Measurements from ENCODE around the gene GBX1. TPM values are rescaled to one million over a fixed set of nuclear protein-coding genes. Genes with fewer than 3 reads are reported as not detected.

GBX1 gene
- polyA plus RNA-seq, 1 donor (not counting 4 experiments of a cell fraction or from before 2014, with no cell fraction given), result not detected

- H3K4me3 ChIP-seq (ENCODE audit: control insufficient read depth in 2 of 3, extremely low read depth in 1 of 3, insufficient read depth in 2 of 3, low read depth in 1 of 3, low read length in 3 of 3), result no peak overlapping the region
- no peak for FAIRE-seq
- TF ChIP-seq, protein P1, sequence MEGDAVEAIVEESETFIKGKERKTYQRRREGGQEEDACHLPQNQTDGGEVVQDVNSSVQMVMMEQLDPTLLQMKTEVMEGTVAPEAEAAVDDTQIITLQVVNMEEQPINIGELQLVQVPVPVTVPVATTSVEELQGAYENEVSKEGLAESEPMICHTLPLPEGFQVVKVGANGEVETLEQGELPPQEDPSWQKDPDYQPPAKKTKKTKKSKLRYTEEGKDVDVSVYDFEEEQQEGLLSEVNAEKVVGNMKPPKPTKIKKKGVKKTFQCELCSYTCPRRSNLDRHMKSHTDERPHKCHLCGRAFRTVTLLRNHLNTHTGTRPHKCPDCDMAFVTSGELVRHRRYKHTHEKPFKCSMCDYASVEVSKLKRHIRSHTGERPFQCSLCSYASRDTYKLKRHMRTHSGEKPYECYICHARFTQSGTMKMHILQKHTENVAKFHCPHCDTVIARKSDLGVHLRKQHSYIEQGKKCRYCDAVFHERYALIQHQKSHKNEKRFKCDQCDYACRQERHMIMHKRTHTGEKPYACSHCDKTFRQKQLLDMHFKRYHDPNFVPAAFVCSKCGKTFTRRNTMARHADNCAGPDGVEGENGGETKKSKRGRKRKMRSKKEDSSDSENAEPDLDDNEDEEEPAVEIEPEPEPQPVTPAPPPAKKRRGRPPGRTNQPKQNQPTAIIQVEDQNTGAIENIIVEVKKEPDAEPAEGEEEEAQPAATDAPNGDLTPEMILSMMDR (optimal IDR thresholded peaks at IDR 0.05 in 1 of 3, IDR thresholded peaks at IDR 0.05 in 1 of 3, conservative IDR thresholded peaks at IDR 0.05 in 1 of 3; ENCODE audit: extremely low read depth in 1 of 3, insufficient read depth in 2 of 3, low read length in 3 of 3), result no peak
- TF ChIP-seq EZH2 (IDR thresholded peaks at IDR 0.05; ENCODE audit: low read length), result no peak
- peaks cover 0 to 1% of the 10 kb centered on the region in 2 experiments for H3K36me3 ChIP-seq (ENCODE audit: control insufficient read depth in 2 of 2, extremely low read depth in 1 of 2, insufficient read depth in 2 of 2, low read length in 2 of 2)
- DNase-seq (ENCODE audit: low read depth, low spot score), result no peak
- H3K9ac ChIP-seq (ENCODE audit: control insufficient read depth, extremely low read depth, insufficient read depth, low read length), result no peak overlapping the region
- no peaks in the 10 kb centered on the region for H3K9me1 ChIP-seq (ENCODE audit: control insufficient read depth, extremely low read depth, insufficient read depth, low read length)
- H3K79me2 ChIP-seq (ENCODE audit: control insufficient read depth, insufficient read depth, low read length), result no peaks in the 10 kb centered on the region
- H2AFZ ChIP-seq (ENCODE audit: control insufficient read depth, low read length), result no peak overlapping the region
- no peak overlapping the region for H3K4me2 ChIP-seq (ENCODE audit: control insufficient read depth, extremely low read depth, insufficient read depth, low read depth, low read length)
- H3K27me3 ChIP-seq (ENCODE audit: control insufficient read depth, extremely low read depth, insufficient read depth, low read length), result peaks cover 34% of the 10 kb centered on the region
- no peaks in the 10 kb centered on the region for H3K9me3 ChIP-seq (ENCODE audit: control insufficient read depth, low read depth, low read length)
- H3K27ac ChIP-seq (ENCODE audit: control insufficient read depth, insufficient read depth, low read length), result no peak overlapping the region
- H3K4me1 ChIP-seq (ENCODE audit: control insufficient read depth, extremely low read depth, insufficient read depth, low read length), result no peaks in the 10 kb centered on the region
- H4K20me1 ChIP-seq (ENCODE audit: control insufficient read depth, extremely low read depth, insufficient read depth, low read length), result no peaks in the 10 kb centered on the region
- dilution Hi-C loops (cut with MboI; ENCODE audit: extremely low pct_ligation_motif_present, low sequenced_read_pairs), result no loop called here
Observed at GRCh38 chr7:151206914-151207313, 39.4 kb upstream of the GBX1 start.

GRCh38 chr7:151205730-151206129, 38.2 kb upstream of the GBX1 start:
- Histone ChIP-seq H3K4me1 (ENCODE audit: control insufficient read depth, extremely low read depth, insufficient read depth, low read length) (no peaks in the 10 kb centered on the region), H3K9ac (ENCODE audit: control insufficient read depth, extremely low read depth, insufficient read depth, low read length) (no peak overlapping the region), H3K27ac (ENCODE audit: control insufficient read depth, insufficient read depth, low read length) (no peak overlapping the region), H3K79me2 (ENCODE audit: control insufficient read depth, insufficient read depth, low read length) (no peaks in the 10 kb centered on the region), H3K36me3 (ENCODE audit: control insufficient read depth in 2 of 2, extremely low read depth in 1 of 2, insufficient read depth in 2 of 2, low read length in 2 of 2) (no peaks in the 10 kb centered on the region), H2AFZ (ENCODE audit: control insufficient read depth, low read length) (no peak overlapping the region), H3K27me3 (ENCODE audit: control insufficient read depth, extremely low read depth, insufficient read depth, low read length) (peaks cover 41% of the 10 kb centered on the region), H3K4me3 (ENCODE audit: control insufficient read depth in 2 of 3, extremely low read depth in 1 of 3, insufficient read depth in 2 of 3, low read depth in 1 of 3, low read length in 3 of 3) (no peak overlapping the region), H3K9me1 (ENCODE audit: control insufficient read depth, extremely low read depth, insufficient read depth, low read length) (no peaks in the 10 kb centered on the region), H3K4me2 (ENCODE audit: control insufficient read depth, extremely low read depth, insufficient read depth, low read depth, low read length) (no peak overlapping the region), H3K9me3 (ENCODE audit: control insufficient read depth, low read depth, low read length) (no peaks in the 10 kb centered on the region), H4K20me1 (ENCODE audit: control insufficient read depth, extremely low read depth, insufficient read depth, low read length) (no peaks in the 10 kb centered on the region)
- no peak for DNase-seq (ENCODE audit: low read depth, low spot score)
- FAIRE-seq, result no peak
- TF ChIP-seq EZH2 (IDR thresholded peaks at IDR 0.05; ENCODE audit: low read length), result no peak
- TF ChIP-seq, protein P1 (optimal IDR thresholded peaks at IDR 0.05 in 1 of 3, IDR thresholded peaks at IDR 0.05 in 1 of 3, conservative IDR thresholded peaks at IDR 0.05 in 1 of 3; ENCODE audit: extremely low read depth in 1 of 3, insufficient read depth in 2 of 3, low read length in 3 of 3), result no peak
- dilution Hi-C loops (cut with MboI; ENCODE audit: extremely low pct_ligation_motif_present, low sequenced_read_pairs), result no loop called here
